ENCODE data around the gene ARHGAP42.

DNA sequence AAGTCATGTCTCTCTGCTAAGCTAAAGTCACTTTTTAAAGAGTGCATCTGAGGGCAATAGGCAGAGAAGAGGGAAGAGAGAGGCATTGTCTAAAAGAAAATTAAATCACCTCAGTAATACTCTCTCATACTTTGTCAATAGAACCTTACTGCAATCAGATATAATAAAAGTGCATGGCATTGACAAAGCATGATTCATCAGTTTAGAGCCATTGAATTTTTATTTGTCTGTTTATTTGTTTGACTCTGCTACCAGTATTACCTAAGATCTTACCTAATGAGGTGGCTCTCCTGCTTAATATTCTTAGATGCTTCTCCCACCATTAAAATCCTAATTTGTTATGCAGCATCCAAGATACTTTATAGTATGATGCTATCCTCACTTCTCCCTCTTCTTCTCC, 233.5 kb downstream of the ARHGAP42 start:
- TF ChIP-seq, protein P1, sequence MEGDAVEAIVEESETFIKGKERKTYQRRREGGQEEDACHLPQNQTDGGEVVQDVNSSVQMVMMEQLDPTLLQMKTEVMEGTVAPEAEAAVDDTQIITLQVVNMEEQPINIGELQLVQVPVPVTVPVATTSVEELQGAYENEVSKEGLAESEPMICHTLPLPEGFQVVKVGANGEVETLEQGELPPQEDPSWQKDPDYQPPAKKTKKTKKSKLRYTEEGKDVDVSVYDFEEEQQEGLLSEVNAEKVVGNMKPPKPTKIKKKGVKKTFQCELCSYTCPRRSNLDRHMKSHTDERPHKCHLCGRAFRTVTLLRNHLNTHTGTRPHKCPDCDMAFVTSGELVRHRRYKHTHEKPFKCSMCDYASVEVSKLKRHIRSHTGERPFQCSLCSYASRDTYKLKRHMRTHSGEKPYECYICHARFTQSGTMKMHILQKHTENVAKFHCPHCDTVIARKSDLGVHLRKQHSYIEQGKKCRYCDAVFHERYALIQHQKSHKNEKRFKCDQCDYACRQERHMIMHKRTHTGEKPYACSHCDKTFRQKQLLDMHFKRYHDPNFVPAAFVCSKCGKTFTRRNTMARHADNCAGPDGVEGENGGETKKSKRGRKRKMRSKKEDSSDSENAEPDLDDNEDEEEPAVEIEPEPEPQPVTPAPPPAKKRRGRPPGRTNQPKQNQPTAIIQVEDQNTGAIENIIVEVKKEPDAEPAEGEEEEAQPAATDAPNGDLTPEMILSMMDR (IDR thresholded peaks at IDR 0.05 in 8 of 11, conservative IDR thresholded peaks at IDR 0.05 in 3 of 11): no peak
- no peak for TF ChIP-seq POLR2A (IDR thresholded peaks at IDR 0.05)
- no peak for TF ChIP-seq POLR2AphosphoS5 (IDR thresholded peaks at IDR 0.05)

Data from spleen (tissue), 7 donors.